ENCODE measurements around the gene C16orf46. TPM values are rescaled to one million over a fixed set of nuclear protein-coding genes. Genes with fewer than 3 reads are reported as not detected.
A peak's percentile ranks its signal among the peaks of the same experiment; 100 is the strongest.

The C16orf46 gene
- total and polyA plus RNA-seq, 2 of the 13 experiments (the other 11 are each of a cell fraction or from before 2014, with no cell fraction given): 0.38 to 0.55 TPM

DNA sequence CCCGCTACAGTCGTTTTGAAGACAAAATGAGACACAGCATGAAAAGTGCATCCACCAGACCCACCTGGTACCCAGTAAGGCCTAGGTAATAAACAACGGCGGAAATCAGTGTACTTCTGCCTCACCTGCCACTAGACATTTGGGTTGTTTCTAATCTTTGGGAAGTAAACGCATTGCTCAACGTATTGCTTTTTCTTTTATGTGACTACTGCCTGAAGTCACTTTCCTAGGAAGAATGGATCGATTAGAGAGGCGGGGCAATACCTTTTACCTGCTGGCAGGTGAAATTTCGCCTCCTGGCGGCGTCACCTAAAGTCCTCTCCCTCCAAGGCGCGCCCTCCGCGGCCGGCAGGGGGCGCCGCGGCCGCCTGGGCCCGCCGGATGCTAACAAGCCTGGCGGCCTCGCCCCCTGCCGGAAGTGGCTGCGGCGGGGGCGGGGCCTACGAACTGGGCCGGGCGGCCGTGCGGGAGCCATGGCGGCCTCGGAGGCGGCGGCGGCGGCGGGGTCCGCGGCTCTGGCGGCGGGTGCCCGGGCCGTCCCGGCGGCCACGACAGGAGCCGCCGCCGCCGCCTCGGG is 41.6 kb downstream of the C16orf46 start, which contains the start of gene ATMIN (continued):
- no peak for TF ChIP-seq SNRNP70 (IDR thresholded peaks at IDR 0.05; ENCODE audit: low read depth, low read length)
- peak; percentile 85 for TF ChIP-seq SMC3 (IDR thresholded peaks at IDR 0.05; ENCODE audit: low read length)
- no peak for TF ChIP-seq HDAC6 (IDR thresholded peaks at IDR 0.05; ENCODE audit: low read depth, low read length)
- no peak for TF ChIP-seq ZNF350 (CRISPR knock-in tag; IDR thresholded peaks at IDR 0.05; ENCODE audit: borderline replicate concordance, low read depth)
- TF ChIP-seq, protein P1, sequence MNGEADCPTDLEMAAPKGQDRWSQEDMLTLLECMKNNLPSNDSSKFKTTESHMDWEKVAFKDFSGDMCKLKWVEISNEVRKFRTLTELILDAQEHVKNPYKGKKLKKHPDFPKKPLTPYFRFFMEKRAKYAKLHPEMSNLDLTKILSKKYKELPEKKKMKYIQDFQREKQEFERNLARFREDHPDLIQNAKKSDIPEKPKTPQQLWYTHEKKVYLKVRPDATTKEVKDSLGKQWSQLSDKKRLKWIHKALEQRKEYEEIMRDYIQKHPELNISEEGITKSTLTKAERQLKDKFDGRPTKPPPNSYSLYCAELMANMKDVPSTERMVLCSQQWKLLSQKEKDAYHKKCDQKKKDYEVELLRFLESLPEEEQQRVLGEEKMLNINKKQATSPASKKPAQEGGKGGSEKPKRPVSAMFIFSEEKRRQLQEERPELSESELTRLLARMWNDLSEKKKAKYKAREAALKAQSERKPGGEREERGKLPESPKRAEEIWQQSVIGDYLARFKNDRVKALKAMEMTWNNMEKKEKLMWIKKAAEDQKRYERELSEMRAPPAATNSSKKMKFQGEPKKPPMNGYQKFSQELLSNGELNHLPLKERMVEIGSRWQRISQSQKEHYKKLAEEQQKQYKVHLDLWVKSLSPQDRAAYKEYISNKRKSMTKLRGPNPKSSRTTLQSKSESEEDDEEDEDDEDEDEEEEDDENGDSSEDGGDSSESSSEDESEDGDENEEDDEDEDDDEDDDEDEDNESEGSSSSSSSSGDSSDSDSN (CRISPR knock-in tag; IDR thresholded peaks at IDR 0.05): no peak
- TF ChIP-seq ELF3 (CRISPR knock-in tag; IDR thresholded peaks at IDR 0.05): peak; percentile 70
- TF ChIP-seq ZNF75D (CRISPR knock-in tag; IDR thresholded peaks at IDR 0.05; ENCODE audit: borderline replicate concordance): no peak
- no peak for TF ChIP-seq ZNF501 (CRISPR knock-in tag; IDR thresholded peaks at IDR 0.05)
- TF ChIP-seq, protein P2, sequence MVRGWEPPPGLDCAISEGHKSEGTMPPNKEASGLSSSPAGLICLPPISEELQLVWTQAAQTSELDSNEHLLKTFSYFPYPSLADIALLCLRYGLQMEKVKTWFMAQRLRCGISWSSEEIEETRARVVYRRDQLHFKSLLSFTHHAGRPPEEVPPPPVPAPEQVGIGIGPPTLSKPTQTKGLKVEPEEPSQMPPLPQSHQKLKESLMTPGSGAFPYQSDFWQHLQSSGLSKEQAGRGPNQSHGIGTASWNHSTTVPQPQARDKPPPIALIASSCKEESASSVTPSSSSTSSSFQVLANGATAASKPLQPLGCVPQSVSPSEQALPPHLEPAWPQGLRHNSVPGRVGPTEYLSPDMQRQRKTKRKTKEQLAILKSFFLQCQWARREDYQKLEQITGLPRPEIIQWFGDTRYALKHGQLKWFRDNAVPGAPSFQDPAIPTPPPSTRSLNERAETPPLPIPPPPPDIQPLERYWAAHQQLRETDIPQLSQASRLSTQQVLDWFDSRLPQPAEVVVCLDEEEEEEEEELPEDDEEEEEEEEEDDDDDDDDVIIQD (CRISPR knock-in tag; IDR thresholded peaks at IDR 0.05; ENCODE audit: low read depth): no peak
- peak; percentile 84 for TF ChIP-seq KDM2A (CRISPR knock-in tag; IDR thresholded peaks at IDR 0.05; ENCODE audit: borderline replicate concordance, low read depth)
- TF ChIP-seq, protein P3, sequence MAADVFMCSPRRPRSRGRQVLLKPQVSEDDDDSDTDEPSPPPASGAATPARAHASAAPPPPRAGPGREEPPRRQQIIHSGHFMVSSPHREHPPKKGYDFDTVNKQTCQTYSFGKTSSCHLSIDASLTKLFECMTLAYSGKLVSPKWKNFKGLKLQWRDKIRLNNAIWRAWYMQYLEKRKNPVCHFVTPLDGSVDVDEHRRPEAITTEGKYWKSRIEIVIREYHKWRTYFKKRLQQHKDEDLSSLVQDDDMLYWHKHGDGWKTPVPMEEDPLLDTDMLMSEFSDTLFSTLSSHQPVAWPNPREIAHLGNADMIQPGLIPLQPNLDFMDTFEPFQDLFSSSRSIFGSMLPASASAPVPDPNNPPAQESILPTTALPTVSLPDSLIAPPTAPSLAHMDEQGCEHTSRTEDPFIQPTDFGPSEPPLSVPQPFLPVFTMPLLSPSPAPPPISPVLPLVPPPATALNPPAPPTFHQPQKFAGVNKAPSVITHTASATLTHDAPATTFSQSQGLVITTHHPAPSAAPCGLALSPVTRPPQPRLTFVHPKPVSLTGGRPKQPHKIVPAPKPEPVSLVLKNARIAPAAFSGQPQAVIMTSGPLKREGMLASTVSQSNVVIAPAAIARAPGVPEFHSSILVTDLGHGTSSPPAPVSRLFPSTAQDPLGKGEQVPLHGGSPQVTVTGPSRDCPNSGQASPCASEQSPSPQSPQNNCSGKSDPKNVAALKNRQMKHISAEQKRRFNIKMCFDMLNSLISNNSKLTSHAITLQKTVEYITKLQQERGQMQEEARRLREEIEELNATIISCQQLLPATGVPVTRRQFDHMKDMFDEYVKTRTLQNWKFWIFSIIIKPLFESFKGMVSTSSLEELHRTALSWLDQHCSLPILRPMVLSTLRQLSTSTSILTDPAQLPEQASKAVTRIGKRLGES (CRISPR knock-in tag; IDR thresholded peaks at IDR 0.05; ENCODE audit: borderline replicate concordance): no peak
- TF ChIP-seq, protein P4, sequence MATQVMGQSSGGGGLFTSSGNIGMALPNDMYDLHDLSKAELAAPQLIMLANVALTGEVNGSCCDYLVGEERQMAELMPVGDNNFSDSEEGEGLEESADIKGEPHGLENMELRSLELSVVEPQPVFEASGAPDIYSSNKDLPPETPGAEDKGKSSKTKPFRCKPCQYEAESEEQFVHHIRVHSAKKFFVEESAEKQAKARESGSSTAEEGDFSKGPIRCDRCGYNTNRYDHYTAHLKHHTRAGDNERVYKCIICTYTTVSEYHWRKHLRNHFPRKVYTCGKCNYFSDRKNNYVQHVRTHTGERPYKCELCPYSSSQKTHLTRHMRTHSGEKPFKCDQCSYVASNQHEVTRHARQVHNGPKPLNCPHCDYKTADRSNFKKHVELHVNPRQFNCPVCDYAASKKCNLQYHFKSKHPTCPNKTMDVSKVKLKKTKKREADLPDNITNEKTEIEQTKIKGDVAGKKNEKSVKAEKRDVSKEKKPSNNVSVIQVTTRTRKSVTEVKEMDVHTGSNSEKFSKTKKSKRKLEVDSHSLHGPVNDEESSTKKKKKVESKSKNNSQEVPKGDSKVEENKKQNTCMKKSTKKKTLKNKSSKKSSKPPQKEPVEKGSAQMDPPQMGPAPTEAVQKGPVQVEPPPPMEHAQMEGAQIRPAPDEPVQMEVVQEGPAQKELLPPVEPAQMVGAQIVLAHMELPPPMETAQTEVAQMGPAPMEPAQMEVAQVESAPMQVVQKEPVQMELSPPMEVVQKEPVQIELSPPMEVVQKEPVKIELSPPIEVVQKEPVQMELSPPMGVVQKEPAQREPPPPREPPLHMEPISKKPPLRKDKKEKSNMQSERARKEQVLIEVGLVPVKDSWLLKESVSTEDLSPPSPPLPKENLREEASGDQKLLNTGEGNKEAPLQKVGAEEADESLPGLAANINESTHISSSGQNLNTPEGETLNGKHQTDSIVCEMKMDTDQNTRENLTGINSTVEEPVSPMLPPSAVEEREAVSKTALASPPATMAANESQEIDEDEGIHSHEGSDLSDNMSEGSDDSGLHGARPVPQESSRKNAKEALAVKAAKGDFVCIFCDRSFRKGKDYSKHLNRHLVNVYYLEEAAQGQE (IDR thresholded peaks at IDR 0.05; ENCODE audit: borderline replicate concordance in 1 of 2, low read depth in 1 of 2, low read length in 2 of 2): no peak
- TF ChIP-seq ZNF180 (CRISPR knock-in tag; IDR thresholded peaks at IDR 0.05; ENCODE audit: borderline replicate concordance, low read depth): no peak
- no peak for TF ChIP-seq ZNF589 (CRISPR knock-in tag; conservative IDR thresholded peaks at IDR 0.05)
- TF ChIP-seq ZNF570 (CRISPR knock-in tag; IDR thresholded peaks at IDR 0.05; ENCODE audit: borderline replicate concordance): no peak
- TF ChIP-seq, protein P5, sequence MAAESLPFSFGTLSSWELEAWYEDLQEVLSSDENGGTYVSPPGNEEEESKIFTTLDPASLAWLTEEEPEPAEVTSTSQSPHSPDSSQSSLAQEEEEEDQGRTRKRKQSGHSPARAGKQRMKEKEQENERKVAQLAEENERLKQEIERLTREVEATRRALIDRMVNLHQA (CRISPR knock-in tag; IDR thresholded peaks at IDR 0.05): no peak
- TF ChIP-seq ZKSCAN1 (IDR thresholded peaks at IDR 0.05; ENCODE audit: low read length): no peak

Measured in HepG2 (cell line).